Gastrocnemius medialis (tissue), 4 donors: Measurements from ENCODE around the gene CNOT10.

Experiments used
- CTCF ChIP-seq, 5 experiments: fragments of 450-650 bp in 3 of 5; fragments of 200-600 bp in 2 of 5; sonication (generic) in 2 of 5; IDR thresholded peaks in 4 of 5; conservative IDR thresholded peaks in 1 of 5; 1 replicate in 4 of 5; 2 replicates in 1 of 5; pipeline ENCODE4 v1.5.1; 2016 to 2019; ENCODE audit warnings: antibody characterized with exemption in 5 of 5, mild to moderate bottlenecking in 3 of 5, moderate library complexity in 3 of 5
- POLR2A ChIP-seq, 2 donors: fragments of 450-650 bp; IDR thresholded peaks; one replicate each; pipeline ENCODE4 v1.6.1; 2017; ENCODE audit warnings: antibody characterized with exemption in 2 of 2, mild to moderate bottlenecking in 2 of 2, moderate library complexity in 2 of 2

DNA sequence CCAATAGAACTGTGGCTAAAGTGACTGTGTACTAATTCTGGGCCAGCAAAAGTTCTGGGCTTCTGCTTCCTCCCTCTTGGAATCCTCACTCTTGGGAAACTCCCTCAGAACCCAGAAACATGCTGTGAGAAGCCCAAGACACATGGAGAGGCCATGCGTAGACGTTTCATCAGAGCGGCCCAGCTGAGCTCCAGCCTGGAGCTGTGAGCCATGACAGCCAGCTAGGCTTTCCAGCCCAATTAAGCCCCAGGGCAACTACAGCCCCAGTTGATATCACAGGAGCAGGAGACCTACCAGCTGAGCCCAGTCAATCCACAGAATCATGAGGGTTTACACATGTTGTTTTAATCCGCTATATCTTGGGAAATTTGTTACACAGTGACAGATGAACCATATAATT, 43.6 kb upstream of the CNOT10 start:
- TF ChIP-seq POLR2A (IDR thresholded peaks at IDR 0.05) = no peak
- no peak for TF ChIP-seq CTCF (IDR thresholded peaks at IDR 0.05 in 4 of 5, conservative IDR thresholded peaks at IDR 0.05 in 1 of 5)
